HG02970 (cell line): ENCODE data around the gene PURB.
A peak's percentile ranks its signal among the peaks of the same experiment; 100 is the strongest.
"Not testable (repeated sequence)": the region's sequence is repeated elsewhere in the genome, so short reads cannot be mapped to it uniquely, and the experiment has no call there.

Experiments used
- ATAC-seq: cut with Tn5 transposase; IDR thresholded peaks from one replicate; pipeline ENCODE4 v1.9.1; 2021; ENCODE audit warnings: mild to moderate bottlenecking, moderate library complexity, moderate number of reproducible peaks; ENCODE audit not compliant: unreplicated experiment, low FRiP score

PURB gene

GRCh38 chr7:44885394-44886317 lies at the start of gene PURB:
PURB (minus strand) TSS chr7:44885530; CDS start chr7:44885348, 182 bp downstream.
- ATAC-seq: peak; percentile 86

GRCh38 chr7:44935016-44935415 lies 49.7 kb upstream of the PURB start:
- ATAC-seq: no peak

- not testable (repeated sequence) for ATAC-seq
Measured at GRCh38 chr7:44934510-44934909, 49.2 kb upstream of the PURB start.

GRCh38 chr7:44930921-44931320 lies 45.6 kb upstream of the PURB start:
- no peak for ATAC-seq

GRCh38 chr7:44922351-44922694 lies 37.0 kb upstream of the PURB start:
- no peak for ATAC-seq

- ATAC-seq: peak; percentile 62
Measured at GRCh38 chr7:44921607-44922350, 36.4 kb upstream of the PURB start.

GRCh38 chr7:44920119-44920518 lies 34.8 kb upstream of the PURB start:
- ATAC-seq: no peak

- no peak for ATAC-seq
Measured at GRCh38 chr7:44918029-44918428, 32.7 kb upstream of the PURB start.

- ATAC-seq: no peak
Measured at GRCh38 chr7:44917465-44917864, 32.1 kb upstream of the PURB start.

- no peak for ATAC-seq
Measured at GRCh38 chr7:44914992-44915607, 29.8 kb upstream of the PURB start.

GRCh38 chr7:44912775-44913347 lies 27.5 kb upstream of the PURB start:
- no peak for ATAC-seq

- no peak for ATAC-seq
Measured at GRCh38 chr7:44911911-44912310, 26.6 kb upstream of the PURB start.

- ATAC-seq: no peak
Measured at GRCh38 chr7:44909596-44910389, 24.5 kb upstream of the PURB start.

- no peak for ATAC-seq
Measured at GRCh38 chr7:44906965-44907364, 21.6 kb upstream of the PURB start.

GRCh38 chr7:44905002-44905635 lies 19.8 kb upstream of the PURB start:
- no peak for ATAC-seq

GRCh38 chr7:44899443-44899842 lies 14.1 kb upstream of the PURB start:
- no peak for ATAC-seq

GRCh38 chr7:44898039-44898438 lies 12.7 kb upstream of the PURB start:
- no peak for ATAC-seq

GRCh38 chr7:44897309-44897708 lies 12.0 kb upstream of the PURB start:
- no peak for ATAC-seq

- no peak for ATAC-seq
Measured at GRCh38 chr7:44894888-44895580, 9.7 kb upstream of the PURB start.
